GM12878 (cell line): ENCODE results near the gene ZCCHC2. TPM values are rescaled to one million over a fixed set of nuclear protein-coding genes. Genes with fewer than 3 reads are reported as not detected.

ENCODE experiments used
- ATAC-seq: fragments of 200-7000 bp; cut with Tn5 transposase; 3 replicates; pipeline ENCODE4 v1.9.1; 2020; ENCODE audit warnings: mild to moderate bottlenecking, moderate library complexity
- BruUV-seq: library from RNA; stranded (reverse); fragments of 400-500 nt; replicated peaks from 2 replicates; lab custom pipeline; 2021; lab: Mats Ljungman, UMichigan
- CTCF ChIA-PET: fragments of 300-600 bp; sonication (Branson Sonifier 250); formaldehyde crosslinking; extraction: SDS; loops from one replicate; lab custom pipeline; 2021; ENCODE audit warnings: inconsistent platforms; lab: Yijun Ruan, JAX
- POLR2A ChIA-PET: fragments of 350-600 bp; formaldehyde crosslinking; extraction: SDS; loops from one replicate; lab custom pipeline; 2021; ENCODE audit warnings: inconsistent platforms; lab: Charles Lee
- RAD21 ChIA-PET: fragments of 300-600 bp; sonication (Branson Sonifier 250); formaldehyde crosslinking; loops from one replicate; lab custom pipeline; 2023; ENCODE audit warnings: antibody characterized with exemption; ENCODE audit not compliant: unreplicated experiment; lab: Charles Lee
- SMC1A ChIA-PET: fragments of 300-600 bp; sonication (Branson Sonifier 250); formaldehyde crosslinking; loops from one replicate; lab custom pipeline; 2023; ENCODE audit not compliant: unreplicated experiment, uncharacterized antibody; lab: Charles Lee
- DNase-seq: peaks from one replicate; pipeline ENCODE4 v3.0.0-alpha.2; 2011; ENCODE audit warnings: low read depth, low spot score
- FAIRE-seq: peaks from 3 replicates; lab custom pipeline; 2011; peaks lifted over from hg19 to GRCh38; lab: Jason Lieb, UNC
- H2AFZ ChIP-seq: 2 replicates; pipeline ENCODE4 v1.6.0; 2011; ENCODE audit warnings: low read depth, low read length, control low read depth; ENCODE audit not compliant: control insufficient read depth
- H3K27ac ChIP-seq: 2 replicates; pipeline ENCODE4 v1.5.1; 2011; ENCODE audit warnings: control low read depth; ENCODE audit not compliant: control insufficient read depth, insufficient read depth
- H3K27me3 ChIP-seq, 2 experiments: replicated peaks in 1 of 2; 2 replicates each; pipeline versions ENCODE4 v1.6.0 to v1.6.1; 2011; ENCODE audit warnings: low read length in 1 of 2; ENCODE audit not compliant: control insufficient read depth in 2 of 2, insufficient read depth in 2 of 2
- H3K36me3 ChIP-seq, 2 experiments: 2 replicates each; pipeline ENCODE4 v1.5.1; 2011; ENCODE audit warnings: low read length in 1 of 2; ENCODE audit not compliant: control insufficient read depth in 2 of 2, insufficient read depth in 2 of 2
- H3K4me1 ChIP-seq: 2 replicates; pipeline ENCODE4 v1.6.1; 2011; ENCODE audit warnings: mild to moderate bottlenecking, low read length, moderate library complexity, mixed read lengths; ENCODE audit not compliant: control insufficient read depth, insufficient read depth
- H3K4me2 ChIP-seq: 2 replicates; pipeline ENCODE4 v1.6.0; 2011; ENCODE audit warnings: control low read depth; ENCODE audit not compliant: control insufficient read depth, insufficient read depth
- H3K4me3 ChIP-seq: fragments of 200-600 bp; sonication (generic); 2 replicates; pipeline ENCODE4 v1.5.1; 2016
- H3K79me2 ChIP-seq: 2 replicates; pipeline ENCODE4 v1.6.0; 2011; ENCODE audit warnings: low read length; ENCODE audit not compliant: control insufficient read depth, insufficient read depth
- H3K9ac ChIP-seq: 2 replicates; pipeline ENCODE4 v1.8.0; 2011; ENCODE audit warnings: low read length, control low read depth, mixed read lengths; ENCODE audit not compliant: control insufficient read depth, insufficient read depth
- H3K9me3 ChIP-seq: replicated peaks from 3 replicates; pipeline ENCODE4 v1.5.1; 2011; ENCODE audit warnings: mild to moderate bottlenecking, low read length; ENCODE audit not compliant: control insufficient read depth, insufficient read depth
- H4K20me1 ChIP-seq: 2 replicates; pipeline ENCODE4 v1.6.0; 2011; ENCODE audit not compliant: control insufficient read depth, insufficient read depth
- CEBPZ ChIP-seq: fragments of 150-350 bp; IDR thresholded peaks from 2 replicates; pipeline ENCODE4 v1.6.1; 2016; ENCODE audit warnings: low read depth, low read length
- RFX5 ChIP-seq: IDR thresholded peaks from 2 replicates; pipeline ENCODE4 v1.6.1; 2011; ENCODE audit warnings: low read depth, low read length, improper control_type of control experiment
- ZNF24 ChIP-seq: fragments of 450-650 bp; IDR thresholded peaks from 2 replicates; pipeline ENCODE4 v1.6.1; 2017; ENCODE audit warnings: antibody characterized with exemption, mild to moderate bottlenecking
- WGBS: methylation state at CpG from one replicate; pipeline ENCODE4 v1.1.6; 2016; ENCODE audit warnings: low lambda C conversion rate; ENCODE audit not compliant: insufficient replicate concordance, insufficient coverage; ENCODE audit errors: missing lambda C conversion rate; 5-methylcytosine and 5-hydroxymethylcytosine counted together
- in situ Hi-C: fragments of 300-500 bp; cut with MboI; formaldehyde crosslinking; loops from 9 replicates; pipeline ENCODE4 v1.14.3; 2018; ENCODE audit warnings: mixed read lengths
- intact Hi-C: fragments of 100-400 bp; cut with micrococcal nuclease; formaldehyde crosslinking; loops from one replicate; pipeline ENCODE4 v1.14.2; 2022; ENCODE audit not compliant: unreplicated experiment
- polyA plus RNA-seq, 11 experiments: library from polyadenylated mRNA; depleted of rRNA in 4 of 11; unstranded in 6 of 11; stranded (reverse) in 5 of 11; fragments of >200 nt; fragmentation: Nextera tagmentation in 4 of 11; fragmentation: Illumina TruSeq in 1 of 11; extraction: Ambion mirVana in 4 of 11; extraction: Trizol in 1 of 11; gene quantifications; 1 replicate in 1 of 11; 2 replicates in 10 of 11; pipeline versions ENCODE4 v1.2.1 to v1.2.3, GENCODE V29; 2011 to 2016; ENCODE audit warnings: inconsistent platforms in 2 of 11, missing spikeins in 2 of 11, low read depth in 1 of 11
- total RNA-seq, 4 experiments: library from RNA; depleted of rRNA in 3 of 4; stranded (reverse); fragments of >200 nt in 3 of 4; fragmentation: Illumina TruSeq in 1 of 4; extraction: Trizol in 1 of 4; gene quantifications; 2 replicates each; pipeline versions ENCODE4 v1.2.1 to v1.2.3, GENCODE V29; 2013 to 2021

ZCCHC2 gene
- total and polyA plus RNA-seq, 10 of the 15 experiments (the other 5 are each of a cell fraction or from before 2014, with no cell fraction given) = 1.7 to 17.4 (median 8.6) TPM

- no TSS peak for BruUV-seq
- Histone ChIP-seq H3K27me3 (peaks cover 0 to 3% of the 10 kb centered on the region in 2 experiments; a peak in 2 of 4 replicates), H3K36me3 (no peaks in the 10 kb centered on the region), H3K27ac (no peak overlapping the region), H3K9me3 (no peaks in the 10 kb centered on the region), H3K79me2 (peaks cover 12% of the 10 kb centered on the region), H4K20me1 (no peaks in the 10 kb centered on the region), H3K4me1 (no peaks in the 10 kb centered on the region), H3K9ac (no peak overlapping the region), H3K4me2 (no peak overlapping the region), H3K4me3 (no peak overlapping the region), H2AFZ (no peak overlapping the region)
- 0 out of 2 replicates have a peak, but pooled peaks have one; percentile 14 for TF ChIP-seq ZNF24
- no peak for TF ChIP-seq RFX5
- no peak for TF ChIP-seq CEBPZ
- POLR2A ChIA-PET = no interaction called here
- ATAC-seq = no peak
- SMC1A ChIA-PET = no interaction called here
- no peak for FAIRE-seq
- intact Hi-C loops = loop anchor here (5.0 to 10.0 kb wide), 4 partner anchors 192 to 905 kb away; partner anchors contain the start of genes PHLPP1, PIGN, RELCH and TNFRSF11A
- CTCF ChIA-PET = no interaction called here
- 100% methylated on average over 1 of the region's 1 CpG for WGBS
- no peak for DNase-seq
- RAD21 ChIA-PET = no interaction called here
- in situ Hi-C loops = no loop called here
These were observed 3.1 kb upstream of the ZCCHC2 start for GRCh38 chr18:62519684-62520083.
